K562 (cell line): Measurements from ENCODE around the gene ZFPM1. TPM values are rescaled to one million over a fixed set of nuclear protein-coding genes. Genes with fewer than 3 reads are reported as not detected.

Experiments used
- ATAC-seq: fragments of 200-7000 bp; cut with Tn5 transposase; 3 replicates; pipeline ENCODE4 v1.9.1; 2020; ENCODE audit warnings: moderate library complexity
- BruUV-seq: library from RNA; stranded (reverse); fragments of 400-500 nt; replicated peaks from 2 replicates; lab custom pipeline; 2021; lab: Mats Ljungman, UMichigan
- CTCF ChIA-PET: fragments of 300-600 bp; formaldehyde crosslinking; extraction: SDS; loops from one replicate; lab custom pipeline; 2021; ENCODE audit warnings: low intra/inter-chr PET ratio; lab: Yijun Ruan, JAX
- POLR2A ChIA-PET: fragments of 300-600, 350-650 bp; sonication (Branson Sonifier 250); formaldehyde crosslinking; extraction: SDS; loops from one replicate; lab custom pipeline; 2021; ENCODE audit warnings: antibody characterized with exemption, inconsistent platforms; lab: Yijun Ruan, JAX
- DNase-seq, 4 experiments: peaks; one replicate each; pipeline versions ENCODE4 v3.0.0 to v3.0.0-alpha.2; 2011 to 2018; ENCODE audit warnings: low spot score in 3 of 4, mixed read lengths in 3 of 4; ENCODE audit errors: extremely low read depth in 1 of 4
- FAIRE-seq: peaks from 2 replicates; lab custom pipeline; 2011; peaks lifted over from hg19 to GRCh38; lab: Jason Lieb, UNC
- H2AFZ ChIP-seq: 2 replicates; pipeline ENCODE4 v1.6.0; 2011; ENCODE audit warnings: low read depth, low read length, control low read depth, inconsistent platforms
- H3K27ac ChIP-seq: fragments of 200-600 bp; 3 replicates; pipeline ENCODE4 v1.8.0; 2011; ENCODE audit warnings: low read depth, mild to moderate bottlenecking, control low read depth, inconsistent platforms, low read length, moderate library complexity, mixed read lengths; ENCODE audit errors: extremely low read depth
- H3K27me3 ChIP-seq, 2 experiments: fragments of 300-600 bp in 1 of 2; 2 replicates in 1 of 2; 3 replicates in 1 of 2; pipeline versions ENCODE4 v1.6.0 to v1.8.0; 2011; ENCODE audit warnings: inconsistent platforms in 2 of 2, low read length in 2 of 2, mild to moderate bottlenecking in 1 of 2, mixed read lengths in 1 of 2, moderate library complexity in 1 of 2; ENCODE audit not compliant: control insufficient read depth in 2 of 2, insufficient read depth in 2 of 2
- H3K36me3 ChIP-seq: fragments of 300-600 bp; 3 replicates; pipeline ENCODE4 v1.8.0; 2011; ENCODE audit warnings: mild to moderate bottlenecking, low read length, inconsistent platforms; ENCODE audit not compliant: control insufficient read depth, insufficient read depth
- H3K4me1 ChIP-seq, 2 experiments: fragments of 200-600 bp in 1 of 2; replicated peaks in 1 of 2; 2 replicates in 1 of 2; 3 replicates in 1 of 2; pipeline versions ENCODE4 v1.5.1 to v1.8.0; 2011; ENCODE audit warnings: inconsistent platforms in 2 of 2, low read length in 2 of 2, mild to moderate bottlenecking in 1 of 2, mixed read lengths in 1 of 2, moderate library complexity in 1 of 2; ENCODE audit not compliant: control insufficient read depth in 2 of 2, insufficient read depth in 2 of 2
- H3K4me2 ChIP-seq: 2 replicates; pipeline ENCODE4 v1.6.1; 2011; ENCODE audit warnings: low read length, control low read depth, inconsistent platforms, mixed read lengths; ENCODE audit not compliant: insufficient read depth
- H3K4me3 ChIP-seq: fragments of 200-600 bp; sonication (generic), shearing (Covaris generic); 2 replicates; pipeline ENCODE4 v1.5.1; 2016; ENCODE audit warnings: control low read depth, inconsistent platforms
- H3K79me2 ChIP-seq: fragments of 200-600 bp; 3 replicates; pipeline ENCODE4 v1.8.0; 2011; ENCODE audit warnings: low read length, inconsistent platforms; ENCODE audit not compliant: control insufficient read depth, insufficient read depth
- H3K9ac ChIP-seq, 2 experiments: 2 replicates each; pipeline versions ENCODE4 v1.6.0 to v1.6.1; 2011; ENCODE audit warnings: low read depth in 2 of 2, low read length in 2 of 2, control low read depth in 1 of 2, inconsistent platforms in 1 of 2, mild to moderate bottlenecking in 1 of 2, mixed read lengths in 1 of 2; ENCODE audit not compliant: insufficient read depth in 1 of 2
- H3K9me1 ChIP-seq: one replicate; pipeline ENCODE4 v1.6.0; 2011; ENCODE audit warnings: inconsistent platforms, mild to moderate bottlenecking, low read length, moderate library complexity; ENCODE audit not compliant: control insufficient read depth, insufficient read depth
- H3K9me3 ChIP-seq: replicated peaks from 2 replicates; pipeline ENCODE4 v1.5.1; 2011; ENCODE audit warnings: low read depth, low read length, inconsistent platforms; ENCODE audit not compliant: control insufficient read depth, insufficient read depth
- H4K20me1 ChIP-seq: replicated peaks from 2 replicates; pipeline ENCODE4 v1.6.1; 2011; ENCODE audit warnings: low read length, inconsistent platforms, mixed read lengths; ENCODE audit not compliant: control insufficient read depth, insufficient read depth
- BCL6 ChIP-seq: fragments of 250-450 bp; sonication (Bioruptor Pico); IDR thresholded peaks from 2 replicates; pipeline ENCODE4 v1.4.0; 2020
- ID3 ChIP-seq, 2 experiments: fragments of 250-450 bp in 1 of 2; fragments of 450-650 bp in 1 of 2; sonication (Bioruptor Pico) in 1 of 2; IDR thresholded peaks; 2 replicates each; pipeline versions ENCODE4 v1.6.1 to v1.8.0; 2016 to 2021; ENCODE audit warnings: mild to moderate bottlenecking in 2 of 2, moderate library complexity in 2 of 2, missing compliant biosample characterization in 1 of 2, missing genetic modification characterization in 1 of 2
- JUNB ChIP-seq: fragments of 450-650 bp; formaldehyde crosslinking; conservative IDR thresholded peaks from 2 replicates; pipeline ENCODE4 v1.4.0; 2020; ENCODE audit warnings: mild to moderate bottlenecking
- KLF1 ChIP-seq: fragments of 450-650 bp; IDR thresholded peaks from 2 replicates; pipeline ENCODE4 v1.6.1; 2016; ENCODE audit warnings: missing genetic modification characterization, missing compliant biosample characterization
- NFATC3 ChIP-seq: fragments of 450-650 bp; IDR thresholded peaks from 2 replicates; pipeline ENCODE4 v1.6.1; 2017; ENCODE audit warnings: mild to moderate bottlenecking
- PHF8 ChIP-seq: fragments of 200-600 bp; sonication (generic); IDR thresholded peaks from 2 replicates; pipeline ENCODE4 v1.6.1; 2012; ENCODE audit warnings: mixed run types, mild to moderate bottlenecking, inconsistent platforms, low read length, moderate library complexity, borderline replicate concordance
- POLR3G ChIP-seq: IDR thresholded peaks from 2 replicates; pipeline ENCODE4 v1.6.1; 2011; ENCODE audit not compliant: insufficient read length, insufficient replicate concordance; ENCODE audit errors: extremely low read depth
- RAD21 ChIP-seq, 2 experiments: fragments of 250-450 bp in 1 of 2; fragments of 450-650 bp in 1 of 2; sonication (Bioruptor Pico) in 1 of 2; formaldehyde crosslinking in 1 of 2; IDR thresholded peaks in 1 of 2; conservative IDR thresholded peaks in 1 of 2; 2 replicates each; pipeline versions ENCODE4 v1.4.0 to v1.8.0; 2020 to 2022; ENCODE audit warnings: mild to moderate bottlenecking in 2 of 2, moderate library complexity in 1 of 2
- TAF9B ChIP-seq: fragments of 450-650 bp; IDR thresholded peaks from 2 replicates; pipeline ENCODE4 v1.6.1; 2018; ENCODE audit warnings: mild to moderate bottlenecking; ENCODE audit not compliant: partially characterized antibody
- TEAD1 ChIP-seq, 2 experiments: fragments of 450-650 bp in 1 of 2; sonication (generic) in 1 of 2; formaldehyde crosslinking; IDR thresholded peaks; 2 replicates each; pipeline versions ENCODE4 v1.4.0 to v1.8.0; 2020 to 2022; ENCODE audit warnings: mild to moderate bottlenecking in 2 of 2, missing genetic modification reagents in 1 of 2
- TRIM28 ChIP-seq: fragments of 450-650 bp; IDR thresholded peaks from 2 replicates; pipeline ENCODE4 v1.6.1; 2017
- ZBTB17 ChIP-seq: fragments of 450-650 bp; formaldehyde crosslinking; IDR thresholded peaks from 2 replicates; pipeline ENCODE4 v1.4.0; 2020; ENCODE audit warnings: mild to moderate bottlenecking
- ZBTB26 ChIP-seq: fragments of 450-650 bp; formaldehyde crosslinking; IDR thresholded peaks from 2 replicates; pipeline ENCODE4 v1.4.0; 2022; ENCODE audit warnings: missing genetic modification characterization
- ZNF280A ChIP-seq: fragments of 450-650 bp; IDR thresholded peaks from 2 replicates; pipeline ENCODE4 v1.6.1; 2018; ENCODE audit warnings: mild to moderate bottlenecking, low read depth; ENCODE audit not compliant: partially characterized antibody
- ZNF311 ChIP-seq: fragments of 250-450 bp; sonication (Bioruptor Pico); IDR thresholded peaks from 2 replicates; pipeline ENCODE4 v1.4.0; 2020; ENCODE audit warnings: mild to moderate bottlenecking, moderate library complexity
- ZNF830 ChIP-seq: fragments of 250-450 bp; sonication (Bioruptor Pico); IDR thresholded peaks from 2 replicates; pipeline ENCODE4 v1.5.0; 2021; ENCODE audit warnings: mild to moderate bottlenecking
- WGBS: fragments of 100-300 bp; shearing (Covaris generic); methylation state at CpG from one replicate; pipeline ENCODE4 v1.1.6; 2016; ENCODE audit warnings: low coverage, mixed read lengths; ENCODE audit not compliant: insufficient coverage; ENCODE audit errors: missing lambda C conversion rate; 5-methylcytosine and 5-hydroxymethylcytosine counted together
- in situ Hi-C: fragments of 300-500 bp; cut with MboI; formaldehyde crosslinking; loops from 4 replicates; pipeline ENCODE4 v1.15.0; 2018; ENCODE audit warnings: inconsistent platforms, mixed read lengths
- intact Hi-C: fragments of 100-400 bp; cut with micrococcal nuclease; formaldehyde crosslinking; loops from 2 replicates; pipeline ENCODE4 v1.14.2; 2022
- polyA plus RNA-seq, 8 experiments: library from polyadenylated mRNA; depleted of rRNA in 4 of 8; stranded (reverse) in 5 of 8; unstranded in 3 of 8; fragments of >200 nt; fragmentation: Nextera tagmentation in 2 of 8; fragmentation: Illumina TruSeq in 1 of 8; extraction: Ambion mirVana in 2 of 8; extraction: Trizol in 1 of 8; gene quantifications; 2 replicates each; pipeline versions ENCODE4 v1.2.1 to v1.2.3, GENCODE V29; 2011 to 2014; ENCODE audit warnings: inconsistent platforms in 1 of 8, missing spikeins in 1 of 8
- total RNA-seq, 7 experiments: library from RNA; depleted of rRNA in 6 of 7; stranded (reverse); fragments of >200 nt in 6 of 7; fragmentation: Illumina TruSeq in 2 of 7; extraction: Trizol in 2 of 7; gene quantifications; 2 replicates each; pipeline versions ENCODE4 v1.2.1 to v1.2.3, GENCODE V29; 2011 to 2021; ENCODE audit warnings: low replicate concordance in 1 of 7
- TF ChIP-seq, protein P1 (sequence below): sonication (generic); formaldehyde crosslinking; IDR thresholded peaks from 2 replicates; pipeline ENCODE4 v1.9.0; 2022; ENCODE audit warnings: mild to moderate bottlenecking, missing genetic modification reagents
- TF ChIP-seq, protein P2 (sequence below): fragments of 450-650 bp; formaldehyde crosslinking; IDR thresholded peaks from 2 replicates; pipeline ENCODE4 v1.4.0; 2020; ENCODE audit warnings: mild to moderate bottlenecking, moderate library complexity

Gene ZFPM1
- total and polyA plus RNA-seq, 9 of the 15 experiments (the other 6 are each of a cell fraction or from before 2014, with no cell fraction given) = 0.03 to 35.9 (median 1.4) TPM

DNA sequence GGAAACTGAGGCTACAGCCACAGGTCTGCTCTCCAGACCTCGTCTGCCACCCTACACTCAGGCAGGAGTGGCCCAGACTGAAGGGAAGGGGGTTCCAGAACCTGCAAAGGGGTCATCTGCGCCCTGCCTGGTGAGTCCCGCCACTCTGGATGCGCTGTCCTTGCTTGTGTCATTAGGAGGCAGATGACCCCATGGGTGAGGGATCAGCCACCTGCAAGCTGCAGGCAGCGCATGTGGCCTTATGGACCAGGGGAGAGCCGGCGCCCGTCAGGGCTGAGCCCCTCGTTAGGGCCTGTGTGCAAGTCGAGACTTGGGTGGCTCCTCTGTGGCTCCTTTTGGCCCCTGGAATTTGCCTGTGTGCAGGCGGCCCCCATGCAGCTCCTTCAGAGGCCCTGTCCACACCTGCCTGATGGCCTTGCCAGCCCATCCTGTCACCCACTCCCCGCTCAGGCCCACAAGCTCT lies 5.7 kb downstream of the ZFPM1 start:
- ChIA-PET POLR2A (interaction anchor here (0.6 kb wide), 2 partner anchors 222 to 604 kb away, joined by 3 read pairs; no protein-coding TSS in a partner anchor), CTCF (no interaction called here)
- peak overlapping the region; percentile 34; the same call in 1 of the 3 replicates for H3K27ac ChIP-seq
- H3K9ac ChIP-seq = peak overlapping the region in 1 of 2 experiments; percentile 85; a peak in 3 of 4 replicates
- intact Hi-C loops (no loop called here), in situ Hi-C loops (no loop called here)
- WGBS = 84% methylated on average over 12 of the region's 12 CpGs
- no peak overlapping the region for H3K4me2 ChIP-seq
- FAIRE-seq (no peak), ATAC-seq (no peak), DNase-seq (no peak)
- H3K27me3 ChIP-seq = no peaks in the 10 kb centered on the region
- H2AFZ ChIP-seq = no peak overlapping the region
- H3K4me1 ChIP-seq = peaks cover 78 to 100% of the 10 kb centered on the region in 2 experiments
- H3K36me3 ChIP-seq = peaks cover 44% of the 10 kb centered on the region; the same call in 2 of the 3 replicates
- peaks cover 98% of the 10 kb centered on the region for H3K79me2 ChIP-seq
- H4K20me1 ChIP-seq = peaks cover 69% of the 10 kb centered on the region
- no peaks in the 10 kb centered on the region for H3K9me3 ChIP-seq
- no peak overlapping the region for H3K4me3 ChIP-seq
- BruUV-seq = no TSS peak
- H3K9me1 ChIP-seq = peaks cover 8% of the 10 kb centered on the region
- no peak for TF ChIP-seq ID3 (CRISPR knock-in tag; IDR thresholded peaks at IDR 0.05)
- no peak for TF ChIP-seq ID3 (tag; IDR thresholded peaks at IDR 0.05)
- TF ChIP-seq KLF1 (tag) = no peak
- no peak for TF ChIP-seq ZNF830 (CRISPR knock-in tag)
- TF ChIP-seq TEAD1 (CRISPR knock-in tag; IDR thresholded peaks at IDR 0.05) = 0 out of 4 replicates have a peak, but pooled peaks of 1 of the 2 experiments have one; percentile 34
- TF ChIP-seq, protein P1, sequence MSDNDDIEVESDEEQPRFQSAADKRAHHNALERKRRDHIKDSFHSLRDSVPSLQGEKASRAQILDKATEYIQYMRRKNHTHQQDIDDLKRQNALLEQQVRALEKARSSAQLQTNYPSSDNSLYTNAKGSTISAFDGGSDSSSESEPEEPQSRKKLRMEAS = peak; percentile 54; the same call in 1 of the 2 replicates
- TF ChIP-seq TAF9B = no peak
- no peak for TF ChIP-seq ZBTB17
- TF ChIP-seq ZNF311 (CRISPR knock-in tag) = no peak
- TF ChIP-seq JUNB (CRISPR knock-in tag) = no peak
- no peak for TF ChIP-seq ZNF280A
- no peak for TF ChIP-seq PHF8
- TF ChIP-seq BCL6 (CRISPR knock-in tag) = no peak
- TF ChIP-seq, protein P2, sequence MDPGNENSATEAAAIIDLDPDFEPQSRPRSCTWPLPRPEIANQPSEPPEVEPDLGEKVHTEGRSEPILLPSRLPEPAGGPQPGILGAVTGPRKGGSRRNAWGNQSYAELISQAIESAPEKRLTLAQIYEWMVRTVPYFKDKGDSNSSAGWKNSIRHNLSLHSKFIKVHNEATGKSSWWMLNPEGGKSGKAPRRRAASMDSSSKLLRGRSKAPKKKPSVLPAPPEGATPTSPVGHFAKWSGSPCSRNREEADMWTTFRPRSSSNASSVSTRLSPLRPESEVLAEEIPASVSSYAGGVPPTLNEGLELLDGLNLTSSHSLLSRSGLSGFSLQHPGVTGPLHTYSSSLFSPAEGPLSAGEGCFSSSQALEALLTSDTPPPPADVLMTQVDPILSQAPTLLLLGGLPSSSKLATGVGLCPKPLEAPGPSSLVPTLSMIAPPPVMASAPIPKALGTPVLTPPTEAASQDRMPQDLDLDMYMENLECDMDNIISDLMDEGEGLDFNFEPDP (CRISPR knock-in tag) = no peak
- TF ChIP-seq NFATC3 = no peak
- no peak for TF ChIP-seq RAD21 (CRISPR knock-in tag; conservative IDR thresholded peaks at IDR 0.05 in 1 of 2, IDR thresholded peaks at IDR 0.05 in 1 of 2)
- no peak for TF ChIP-seq TRIM28
- no peak for TF ChIP-seq POLR3G
- no peak for TF ChIP-seq ZBTB26
